ENCODE data around the gene KIR2DL3.
"Not testable (repeated sequence)": the region's sequence is repeated elsewhere in the genome, so short reads cannot be mapped to it uniquely, and the experiment has no call there.

KIR2DL3 gene

GRCh38 chr19:54728167-54728566, 10.1 kb upstream of the KIR2DL3 start:
- Mint-ChIP-seq H3K4me3 (no peak overlapping the region), H3K27ac (no peak overlapping the region), H3K36me3 (no peaks in the 10 kb centered on the region), H3K4me1 (no peaks in the 10 kb centered on the region), H3K9me3 (peaks cover 8% of the 10 kb centered on the region)
- DNase-seq (ENCODE audit: low spot score in 2 of 2) = peak in 1 of 2 donors; percentile 7
- ATAC-seq = no peak

- Mint-ChIP-seq H3K9me3 (peaks cover 11% of the 10 kb centered on the region), H3K4me3 (no peak overlapping the region), H3K4me1 (no peaks in the 10 kb centered on the region), H3K27ac (no peak overlapping the region), H3K36me3 (no peaks in the 10 kb centered on the region)
- ATAC-seq (no peak), DNase-seq (ENCODE audit: low spot score in 2 of 2) (peak in 1 of 2 donors; percentile 15)
These were observed 8.7 kb upstream of the KIR2DL3 start for GRCh38 chr19:54729416-54730188.

- Mint-ChIP-seq H3K36me3 (no peaks in the 10 kb centered on the region), H3K4me3 (no peak overlapping the region), H3K9me3 (peaks cover 11% of the 10 kb centered on the region), H3K27ac (no peak overlapping the region), H3K4me1 (no peaks in the 10 kb centered on the region)
- DNase-seq (ENCODE audit: low spot score in 2 of 2) = no peak
- ATAC-seq = no peak
These were observed 7.1 kb upstream of the KIR2DL3 start for GRCh38 chr19:54731191-54731590.

GRCh38 chr19:54738715-54739114, 402 bp downstream of the KIR2DL3 start:
- peaks cover 10% of the 10 kb centered on the region for H3K36me3 Mint-ChIP-seq
- DNase-seq (ENCODE audit: low spot score in 2 of 2) (peak in 1 of 2 donors; percentile 13), ATAC-seq (no peak)
- H3K9me3 Mint-ChIP-seq = peaks cover 3% of the 10 kb centered on the region
- H3K27ac Mint-ChIP-seq = peak overlapping the region; percentile 50
- H3K4me1 Mint-ChIP-seq = no peaks in the 10 kb centered on the region
- peak overlapping the region; percentile 40 for H3K4me3 Mint-ChIP-seq

GRCh38 chr19:54739587-54740497, 1.5 kb downstream of the KIR2DL3 start:
- no peak for ATAC-seq
- Mint-ChIP-seq H3K36me3 (peaks cover 10% of the 10 kb centered on the region), H3K27ac (peak overlapping the region; percentile 20), H3K4me3 (no peak overlapping the region), H3K9me3 (no peaks in the 10 kb centered on the region), H3K4me1 (no peaks in the 10 kb centered on the region)
- peak in 1 of 2 donors; percentile 20 for DNase-seq (ENCODE audit: low spot score in 2 of 2)

- H3K4me3 Mint-ChIP-seq, H3K9me3 Mint-ChIP-seq, H3K27ac Mint-ChIP-seq: not testable (repeated sequence)
These were observed 3.6 kb downstream of the KIR2DL3 start for GRCh38 chr19:54741950-54742349.

GRCh38 chr19:54744080-54744479, 5.8 kb downstream of the KIR2DL3 start:
- not testable (repeated sequence) for H3K36me3 Mint-ChIP-seq; H3K4me1 Mint-ChIP-seq; ATAC-seq; H3K9me3 Mint-ChIP-seq; H3K4me3 Mint-ChIP-seq; DNase-seq (ENCODE audit: low spot score in 2 of 2); H3K27ac Mint-ChIP-seq

More at GRCh38 chr19:54741950-54742349, 3.6 kb downstream of the KIR2DL3 start:
- H3K4me1 Mint-ChIP-seq; ATAC-seq; DNase-seq (ENCODE audit: low spot score in 2 of 2): not testable (repeated sequence)
- H3K36me3 Mint-ChIP-seq = peaks cover 10% of the 10 kb centered on the region

- not testable (repeated sequence) for H3K4me1 Mint-ChIP-seq; DNase-seq (ENCODE audit: low spot score in 2 of 2); H3K9me3 Mint-ChIP-seq; ATAC-seq; H3K27ac Mint-ChIP-seq; H3K4me3 Mint-ChIP-seq; H3K36me3 Mint-ChIP-seq
These were observed 9.5 kb downstream of the KIR2DL3 start for GRCh38 chr19:54747614-54748322.

- H3K4me1 Mint-ChIP-seq; H3K4me3 Mint-ChIP-seq; DNase-seq (ENCODE audit: low spot score in 2 of 2); ATAC-seq; H3K9me3 Mint-ChIP-seq; H3K27ac Mint-ChIP-seq; H3K36me3 Mint-ChIP-seq: not testable (repeated sequence)
These were observed 12.0 kb downstream of the KIR2DL3 start for GRCh38 chr19:54750276-54750675.

- not testable (repeated sequence) for DNase-seq (ENCODE audit: low spot score in 2 of 2); H3K27ac Mint-ChIP-seq; H3K4me3 Mint-ChIP-seq; H3K4me1 Mint-ChIP-seq; H3K36me3 Mint-ChIP-seq; H3K9me3 Mint-ChIP-seq
- ATAC-seq = peak; percentile 46
These were observed 18.1 kb downstream of the KIR2DL3 start for GRCh38 chr19:54756204-54757110.

- not testable (repeated sequence) for ATAC-seq; H3K4me1 Mint-ChIP-seq; H3K4me3 Mint-ChIP-seq; H3K9me3 Mint-ChIP-seq; H3K36me3 Mint-ChIP-seq; DNase-seq (ENCODE audit: low spot score in 2 of 2); H3K27ac Mint-ChIP-seq
These were observed 20.3 kb downstream of the KIR2DL3 start for GRCh38 chr19:54758577-54758976.

- not testable (repeated sequence) for DNase-seq (ENCODE audit: low spot score in 2 of 2); H3K9me3 Mint-ChIP-seq; H3K4me1 Mint-ChIP-seq; H3K36me3 Mint-ChIP-seq; H3K27ac Mint-ChIP-seq; ATAC-seq; H3K4me3 Mint-ChIP-seq
These were observed 25.9 kb downstream of the KIR2DL3 start for GRCh38 chr19:54764219-54764618.

- H3K36me3 Mint-ChIP-seq, H3K9me3 Mint-ChIP-seq, ATAC-seq: not testable (repeated sequence)
These were observed 28.2 kb downstream of the KIR2DL3 start for GRCh38 chr19:54766464-54766863.

GRCh38 chr19:54769646-54770045, 31.3 kb downstream of the KIR2DL3 start, which contains the start of gene KIR2DL1:
KIR2DL1 (plus strand) TSS chr19:54769793; CDS start chr19:54769851, 58 bp downstream.
- DNase-seq (ENCODE audit: low spot score in 2 of 2); H3K4me3 Mint-ChIP-seq; ATAC-seq: not testable (repeated sequence)

More at GRCh38 chr19:54766464-54766863, 28.2 kb downstream of the KIR2DL3 start:
- not testable (repeated sequence) for H3K27ac Mint-ChIP-seq; DNase-seq (ENCODE audit: low spot score in 2 of 2); H3K4me3 Mint-ChIP-seq; H3K4me1 Mint-ChIP-seq

More at GRCh38 chr19:54769646-54770045, 31.3 kb downstream of the KIR2DL3 start, which contains the start of gene KIR2DL1:
- H3K4me1 Mint-ChIP-seq, H3K9me3 Mint-ChIP-seq, H3K36me3 Mint-ChIP-seq, H3K27ac Mint-ChIP-seq: not testable (repeated sequence)

All from stimulated activated effector memory CD8-positive, alpha-beta T cell treated with anti-CD3 and anti-CD28 coated beads, Interleukin-12 subunit alpha, Interleukin-12 subunit beta, amount 100 ng/mL, for 72 hours (primary cell).